Activated CD4-positive, alpha-beta memory T cell treated with anti-CD3 and anti-CD28 coated beads for 36 hours (primary cell): Measurements from ENCODE around the gene PSMG3. TPM values are rescaled to one million over a fixed set of nuclear protein-coding genes. Genes with fewer than 3 reads are reported as not detected.

ENCODE experiments used
- CTCF ChIA-PET: fragments of 350-600 bp; sonication (Branson Sonifier 250); formaldehyde crosslinking; loops from one replicate; lab custom pipeline; 2021; ENCODE audit warnings: antibody characterized with exemption, inconsistent platforms; lab: Charles Lee
- POLR2A ChIA-PET: fragments of 350-600 bp; sonication (Branson Sonifier 250); formaldehyde crosslinking; loops from one replicate; lab custom pipeline; 2021; ENCODE audit warnings: antibody characterized with exemption; lab: Charles Lee
- DNase-seq: peaks from one replicate; pipeline ENCODE4 v3.0.0-alpha.2; 2020
- H3K27ac Mint-ChIP-seq: one replicate; pipeline ENCODE4 v1.8.0; 2021; ENCODE audit warnings: mixed read lengths
- H3K27me3 Mint-ChIP-seq: one replicate; pipeline ENCODE4 v1.8.0; 2021; ENCODE audit warnings: mixed read lengths
- H3K36me3 Mint-ChIP-seq: one replicate; pipeline ENCODE4 v1.8.0; 2021; ENCODE audit warnings: mixed read lengths
- H3K4me1 Mint-ChIP-seq: one replicate; pipeline ENCODE4 v1.8.0; 2021; ENCODE audit warnings: low read depth, mixed read lengths
- H3K4me3 Mint-ChIP-seq: one replicate; pipeline ENCODE4 v1.8.0; 2021; ENCODE audit warnings: mild to moderate bottlenecking, mixed read lengths
- H3K9me3 Mint-ChIP-seq: one replicate; pipeline ENCODE4 v1.8.0; 2021; ENCODE audit warnings: mixed read lengths
- intact Hi-C: fragments of 100-400 bp; cut with micrococcal nuclease; formaldehyde crosslinking; loops from one replicate; pipeline ENCODE4 v1.15.1; 2023
- total RNA-seq, 2 experiments: library from RNA; stranded (reverse); gene quantifications; one replicate each; pipeline ENCODE4 v1.2.3, GENCODE V29; 2021

Gene PSMG3, protein sequence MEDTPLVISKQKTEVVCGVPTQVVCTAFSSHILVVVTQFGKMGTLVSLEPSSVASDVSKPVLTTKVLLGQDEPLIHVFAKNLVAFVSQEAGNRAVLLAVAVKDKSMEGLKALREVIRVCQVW
- total RNA-seq: 10 to 100 TPM; 48.1 to 55.0 TPM

DNA sequence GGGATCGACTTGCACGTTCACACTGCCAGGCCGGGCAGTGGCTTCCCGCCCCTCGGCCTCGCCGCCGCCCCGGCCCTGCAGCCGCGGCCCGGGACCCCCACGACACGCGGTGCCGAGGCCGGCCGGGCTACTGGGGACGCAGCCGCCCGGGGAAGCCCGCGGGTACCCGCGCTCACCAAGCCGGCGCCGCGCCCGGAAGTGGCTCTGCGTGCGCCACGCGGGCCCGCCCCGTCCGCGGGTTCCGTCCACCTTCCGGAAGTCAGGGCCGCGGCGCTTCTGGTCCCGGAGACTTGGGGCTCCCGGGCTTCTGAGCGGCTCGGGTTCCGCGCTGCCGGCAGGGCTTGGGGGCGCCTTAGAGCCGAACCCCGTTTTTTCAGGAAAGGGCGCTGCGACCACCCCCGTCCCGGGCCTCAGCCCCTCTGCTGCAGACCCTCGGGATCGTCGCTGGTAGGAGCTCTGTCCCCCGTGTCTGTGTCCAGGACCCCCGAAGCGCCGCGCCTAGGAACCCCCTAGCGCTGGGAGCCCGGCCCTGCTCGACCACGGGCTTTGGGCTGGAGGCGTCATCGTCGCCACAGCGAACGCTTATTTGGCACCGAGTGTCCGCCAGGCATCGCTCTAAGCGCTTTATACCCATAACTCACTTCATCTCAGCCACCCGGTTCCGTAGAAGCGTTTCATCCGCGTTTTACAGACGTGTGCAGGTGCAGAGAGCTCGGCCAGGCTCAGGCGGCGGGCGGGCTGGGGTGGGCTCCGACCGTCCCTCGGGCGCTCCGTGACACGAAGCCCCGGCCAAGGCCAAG, at the start of gene PSMG3:
Gene PSMG3 (minus strand): TSS at position 200 of the 800 bp plus-strand sequence. CDS start 693 bp downstream, outside the sequence.
- POLR2A ChIA-PET: interaction anchor here (0.6 kb wide), 1 partner anchor 1378 kb away, joined by 3 read pairs; no protein-coding TSS in a partner anchor

DNA sequence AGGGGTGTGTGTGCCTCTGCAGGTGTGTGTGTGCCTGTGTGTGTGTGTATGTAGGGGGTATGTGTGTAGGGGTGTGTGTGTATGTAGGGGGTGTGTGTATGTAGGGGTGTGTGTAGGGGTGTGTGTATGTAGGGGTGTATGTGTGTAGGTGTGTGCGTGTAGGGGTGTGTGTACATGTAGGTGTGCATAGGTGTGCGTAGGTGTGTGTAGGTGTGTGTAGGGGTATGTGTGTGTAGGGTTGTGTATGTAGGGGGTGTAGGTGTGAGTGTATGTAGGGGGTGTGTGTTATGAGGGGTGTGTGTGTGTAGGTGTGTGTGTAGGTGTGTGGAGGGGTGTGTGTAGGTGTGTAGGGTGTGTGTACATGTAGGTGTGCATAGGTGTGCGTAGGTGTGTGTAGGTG, 48.6 kb upstream of the PSMG3 start:
- Mint-ChIP-seq H3K36me3 (no peaks in the 10 kb centered on the region), H3K27me3 (no peaks in the 10 kb centered on the region), H3K4me3 (no peak overlapping the region), H3K9me3 (no peaks in the 10 kb centered on the region), H3K4me1 (no peaks in the 10 kb centered on the region), H3K27ac (no peak overlapping the region)
- ChIA-PET CTCF (no interaction called here), POLR2A (no interaction called here)
- intact Hi-C loops: no loop called here
- DNase-seq: no peak

More for the DNA sequence above, at the start of gene PSMG3:
- intact Hi-C loops: loop anchor here (2.0 to 10.0 kb wide), 3 partner anchors 37 to 355 kb away; partner anchors contain the start of gene INTS1
- Mint-ChIP-seq H3K36me3 (peaks cover 28% of the 10 kb centered on the region), H3K27ac (peak within 1 kb of the TSS; percentile 98), H3K27me3 (no peaks in the 10 kb centered on the region), H3K9me3 (no peaks in the 10 kb centered on the region), H3K4me1 (peaks cover 38% of the 10 kb centered on the region), H3K4me3 (peak within 1 kb of the TSS; percentile 91)
- CTCF ChIA-PET: interaction anchor here (1.5 kb wide), 1 partner anchor 9 kb away, joined by 7 read pairs; no protein-coding TSS in a partner anchor
- peak; percentile 92 for DNase-seq

DNA sequence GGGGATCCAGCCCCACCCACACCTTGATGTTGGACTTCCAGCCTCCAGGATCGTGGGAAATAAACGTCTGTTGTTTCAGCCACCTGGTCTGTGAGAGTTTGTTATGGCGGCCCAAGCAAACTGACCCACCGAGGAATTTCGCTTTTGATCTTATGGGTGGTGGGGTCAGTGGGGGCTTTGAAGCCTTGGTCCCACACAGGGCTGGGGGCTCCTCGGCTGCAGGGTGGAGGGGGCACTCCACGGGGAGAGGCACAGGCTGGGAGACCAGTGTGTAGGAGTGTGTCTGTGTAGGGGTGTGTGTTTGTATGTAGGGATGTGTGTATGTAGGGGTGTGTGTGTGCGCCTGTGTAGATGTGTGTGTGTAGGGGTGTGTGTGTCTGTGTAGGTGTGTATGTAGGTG, 48.1 kb upstream of the PSMG3 start:
- Mint-ChIP-seq H3K4me3 (no peak overlapping the region), H3K36me3 (no peaks in the 10 kb centered on the region), H3K27me3 (no peaks in the 10 kb centered on the region), H3K27ac (no peak overlapping the region), H3K4me1 (no peaks in the 10 kb centered on the region), H3K9me3 (no peaks in the 10 kb centered on the region)
- POLR2A ChIA-PET: no interaction called here
- DNase-seq: no peak
- intact Hi-C loops: no loop called here
- CTCF ChIA-PET: no interaction called here

DNA sequence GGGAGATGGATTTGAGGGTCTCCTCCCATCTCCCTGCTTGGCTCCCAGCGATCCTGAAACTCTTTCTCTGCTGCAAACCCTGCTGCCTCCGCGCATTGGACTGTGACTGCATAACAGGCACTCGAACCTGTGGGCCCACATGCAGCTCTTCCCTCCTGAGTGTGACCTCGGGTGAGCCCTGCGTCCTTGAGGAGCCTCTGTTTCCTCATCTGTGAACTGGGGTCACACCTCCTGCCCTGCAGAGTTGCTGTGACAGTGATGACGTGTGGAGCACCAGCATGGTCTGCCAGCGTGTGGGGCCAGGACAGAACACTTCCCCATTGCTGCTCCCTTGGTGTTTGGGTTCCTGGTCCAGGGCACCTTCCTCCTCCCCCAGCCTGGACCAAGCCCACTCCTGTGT, 46.9 kb upstream of the PSMG3 start:
- intact Hi-C loops: no loop called here
- CTCF ChIA-PET: no interaction called here
- Mint-ChIP-seq H3K9me3 (no peaks in the 10 kb centered on the region), H3K4me1 (no peaks in the 10 kb centered on the region), H3K4me3 (no peak overlapping the region), H3K27me3 (no peaks in the 10 kb centered on the region), H3K27ac (no peak overlapping the region), H3K36me3 (no peaks in the 10 kb centered on the region)
- DNase-seq: no peak
- POLR2A ChIA-PET: no interaction called here

DNA sequence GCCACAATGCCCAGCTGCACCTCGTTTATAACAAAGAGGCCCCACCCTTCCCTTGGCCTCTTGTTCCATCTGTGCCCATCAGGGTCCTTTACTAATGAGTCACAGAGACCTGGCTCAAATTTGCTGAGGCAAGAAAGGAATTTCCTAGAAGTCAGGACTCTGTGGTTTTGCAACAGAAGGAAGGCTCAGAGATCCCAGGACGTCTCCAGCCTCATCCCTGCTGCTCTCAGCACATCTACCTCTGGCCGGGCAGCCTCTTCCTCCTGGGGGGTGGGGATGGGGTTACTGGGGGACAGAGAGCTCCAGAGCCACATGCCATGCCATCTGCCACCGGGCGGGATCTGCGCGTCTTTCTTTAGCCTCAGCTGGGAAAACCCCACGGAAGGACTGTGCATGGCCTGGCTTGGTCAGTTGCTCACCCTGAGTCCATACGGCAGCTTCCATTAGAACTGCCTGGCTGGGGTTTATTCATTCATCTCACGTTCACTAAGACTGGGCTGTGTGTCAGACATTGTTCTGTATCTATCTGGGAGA, 41.9 kb upstream of the PSMG3 start:
- H3K4me1 Mint-ChIP-seq: no peaks in the 10 kb centered on the region
- POLR2A ChIA-PET: no interaction called here
- CTCF ChIA-PET: no interaction called here
- no peaks in the 10 kb centered on the region for H3K9me3 Mint-ChIP-seq
- no peak overlapping the region for H3K4me3 Mint-ChIP-seq
- peaks cover 11% of the 10 kb centered on the region for H3K27me3 Mint-ChIP-seq
- H3K36me3 Mint-ChIP-seq: no peaks in the 10 kb centered on the region
- no peak overlapping the region for H3K27ac Mint-ChIP-seq
- DNase-seq: no peak
- intact Hi-C loops: no loop called here

DNA sequence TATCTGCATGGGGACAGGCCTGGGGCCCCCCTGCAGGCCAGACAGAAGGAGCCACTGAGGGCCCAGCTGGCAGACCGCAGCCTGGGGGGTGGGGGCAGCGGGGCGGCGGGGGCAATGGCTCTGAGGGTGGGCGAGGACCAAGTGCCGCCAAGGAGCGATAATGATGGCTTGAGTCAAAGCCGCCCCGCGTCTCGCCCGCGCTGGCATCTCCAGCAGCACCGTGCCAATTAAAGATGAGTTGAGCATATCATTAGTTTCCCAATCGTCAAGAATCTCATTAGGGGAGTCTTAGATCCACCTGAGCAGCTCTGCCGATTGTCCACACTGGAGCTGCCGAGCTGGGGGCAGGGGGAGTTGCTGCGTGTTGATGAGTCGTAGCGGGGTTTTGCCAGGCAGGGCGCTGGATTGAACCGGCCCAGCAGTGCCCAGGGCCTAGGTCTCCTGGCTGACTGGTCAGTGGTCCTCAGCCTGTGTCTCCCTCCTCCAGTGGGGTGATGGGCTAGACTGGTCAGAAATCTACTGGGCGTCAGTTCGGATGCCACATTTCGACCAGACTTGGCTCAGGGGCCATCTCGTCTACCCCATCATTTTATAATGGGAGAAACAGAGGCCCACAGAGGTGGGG, 41.0 kb upstream of the PSMG3 start:
- no peaks in the 10 kb centered on the region for H3K9me3 Mint-ChIP-seq
- H3K4me1 Mint-ChIP-seq: no peaks in the 10 kb centered on the region
- no peaks in the 10 kb centered on the region for H3K36me3 Mint-ChIP-seq
- intact Hi-C loops: no loop called here
- peaks cover 11% of the 10 kb centered on the region for H3K27me3 Mint-ChIP-seq
- no peak overlapping the region for H3K27ac Mint-ChIP-seq
- ChIA-PET CTCF (no interaction called here), POLR2A (no interaction called here)
- no peak overlapping the region for H3K4me3 Mint-ChIP-seq
- no peak for DNase-seq

DNA sequence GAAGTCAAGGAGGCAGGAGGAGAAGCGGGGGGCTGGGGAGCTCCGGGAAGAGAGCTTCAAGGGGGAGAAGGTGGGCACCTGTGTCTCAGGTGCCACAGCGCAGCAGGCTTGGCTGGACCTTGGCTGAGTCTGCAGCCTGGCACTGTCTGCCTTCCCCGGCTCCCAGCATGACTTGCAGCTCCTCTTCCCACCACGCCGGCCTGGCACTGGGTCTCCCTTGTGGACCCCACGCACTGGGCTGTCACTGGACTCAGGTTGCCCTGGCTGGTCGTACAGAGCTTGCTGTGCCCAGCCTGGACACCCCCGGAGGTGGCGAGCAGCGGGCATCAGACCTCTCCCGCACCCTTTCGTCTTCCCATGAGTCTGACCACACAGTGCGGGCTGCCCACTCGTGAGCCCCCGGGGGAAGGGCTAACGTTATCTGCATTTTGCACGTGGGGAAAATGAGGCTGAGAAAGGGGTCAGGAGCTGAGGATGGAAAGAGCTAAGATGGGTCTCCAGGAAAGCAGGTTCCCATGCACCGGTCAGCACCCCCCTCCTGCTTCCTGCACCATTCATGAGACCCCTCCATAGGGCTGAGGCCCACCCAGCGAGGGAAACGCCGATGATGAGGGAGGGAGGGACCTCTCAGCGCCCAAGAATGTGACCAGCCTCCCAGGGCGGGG, 40.3 kb upstream of the PSMG3 start:
- POLR2A ChIA-PET: no interaction called here
- no peak overlapping the region for H3K4me3 Mint-ChIP-seq
- CTCF ChIA-PET: no interaction called here
- H3K4me1 Mint-ChIP-seq: no peaks in the 10 kb centered on the region
- no peaks in the 10 kb centered on the region for H3K36me3 Mint-ChIP-seq
- H3K27me3 Mint-ChIP-seq: peaks cover 16% of the 10 kb centered on the region
- DNase-seq: no peak
- no peak overlapping the region for H3K27ac Mint-ChIP-seq
- no peaks in the 10 kb centered on the region for H3K9me3 Mint-ChIP-seq
- intact Hi-C loops: no loop called here

DNA sequence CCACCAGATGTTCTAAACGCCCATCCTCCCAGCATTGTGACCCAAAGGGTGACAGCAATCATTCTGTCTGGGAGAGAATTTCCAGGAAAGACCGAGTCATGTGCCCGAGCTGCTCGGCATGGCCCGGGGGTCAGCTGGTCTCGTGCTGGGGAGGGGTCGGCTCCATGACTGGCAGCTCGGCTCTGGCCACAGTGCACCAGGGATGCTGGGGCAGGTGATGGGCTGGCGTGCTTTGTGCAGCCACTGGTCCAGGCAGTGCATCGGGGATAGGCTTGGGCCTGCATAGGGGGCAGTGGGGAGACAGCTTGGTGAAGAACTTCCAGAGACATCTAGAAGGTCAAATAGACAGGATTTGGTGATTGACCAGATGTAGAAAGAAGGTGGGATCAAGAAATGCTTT, 39.2 kb upstream of the PSMG3 start:
- ChIA-PET CTCF (no interaction called here), POLR2A (no interaction called here)
- no peak overlapping the region for H3K4me3 Mint-ChIP-seq
- H3K4me1 Mint-ChIP-seq: no peaks in the 10 kb centered on the region
- intact Hi-C loops: no loop called here
- H3K36me3 Mint-ChIP-seq: no peaks in the 10 kb centered on the region
- H3K9me3 Mint-ChIP-seq: no peaks in the 10 kb centered on the region
- peaks cover 16% of the 10 kb centered on the region for H3K27me3 Mint-ChIP-seq
- H3K27ac Mint-ChIP-seq: no peak overlapping the region
- no peak for DNase-seq

DNA sequence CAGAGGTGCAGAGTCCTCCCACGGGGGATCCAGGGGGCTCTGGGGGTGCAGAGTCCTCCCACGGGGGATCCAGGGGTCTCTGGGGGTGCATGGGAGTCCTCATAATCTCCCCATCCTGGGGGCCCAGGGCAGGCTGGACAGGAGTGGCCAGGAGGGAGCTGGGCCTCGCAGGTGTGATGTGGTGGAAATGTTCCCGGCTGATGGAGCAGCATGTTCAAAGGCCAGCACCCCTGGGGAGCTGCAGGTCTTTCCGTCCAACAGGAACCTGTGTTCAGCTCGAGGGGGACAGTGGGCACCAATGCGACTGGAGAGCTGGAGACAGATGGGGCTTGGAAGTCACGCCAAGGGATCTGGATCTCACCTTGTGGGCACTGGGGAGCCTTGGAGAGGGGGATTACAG, 38.5 kb upstream of the PSMG3 start:
- Mint-ChIP-seq H3K36me3 (no peaks in the 10 kb centered on the region), H3K27ac (no peak overlapping the region), H3K4me1 (no peaks in the 10 kb centered on the region), H3K27me3 (peaks cover 16% of the 10 kb centered on the region), H3K4me3 (no peak overlapping the region), H3K9me3 (no peaks in the 10 kb centered on the region)
- no peak for DNase-seq
- intact Hi-C loops: no loop called here
- CTCF ChIA-PET: no interaction called here
- POLR2A ChIA-PET: no interaction called here

DNA sequence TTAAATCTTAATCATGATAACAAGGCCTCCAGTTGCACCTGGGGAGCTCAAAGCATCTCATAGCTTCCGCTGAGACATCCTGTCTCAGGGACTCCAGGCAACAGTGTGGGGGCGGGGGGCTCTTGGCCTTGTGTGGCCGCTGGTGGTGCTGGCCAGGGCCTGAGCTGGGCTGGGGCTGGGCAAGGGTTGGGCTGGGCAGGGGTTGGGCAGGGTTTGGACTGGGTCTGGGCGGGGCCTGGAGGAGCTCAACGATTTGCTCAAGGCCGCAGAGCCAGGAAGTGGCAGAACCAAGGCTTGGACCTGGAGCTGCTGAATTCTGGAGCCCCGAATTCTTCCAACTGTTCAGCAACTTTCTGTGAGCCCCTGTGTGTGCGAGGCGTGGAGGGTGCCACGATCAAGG, 37.9 kb upstream of the PSMG3 start:
- DNase-seq: no peak
- POLR2A ChIA-PET: no interaction called here
- H3K36me3 Mint-ChIP-seq: no peaks in the 10 kb centered on the region
- H3K4me1 Mint-ChIP-seq: no peaks in the 10 kb centered on the region
- H3K9me3 Mint-ChIP-seq: no peaks in the 10 kb centered on the region
- CTCF ChIA-PET: no interaction called here
- peaks cover 16% of the 10 kb centered on the region for H3K27me3 Mint-ChIP-seq
- intact Hi-C loops: no loop called here
- no peak overlapping the region for H3K27ac Mint-ChIP-seq
- no peak overlapping the region for H3K4me3 Mint-ChIP-seq

DNA sequence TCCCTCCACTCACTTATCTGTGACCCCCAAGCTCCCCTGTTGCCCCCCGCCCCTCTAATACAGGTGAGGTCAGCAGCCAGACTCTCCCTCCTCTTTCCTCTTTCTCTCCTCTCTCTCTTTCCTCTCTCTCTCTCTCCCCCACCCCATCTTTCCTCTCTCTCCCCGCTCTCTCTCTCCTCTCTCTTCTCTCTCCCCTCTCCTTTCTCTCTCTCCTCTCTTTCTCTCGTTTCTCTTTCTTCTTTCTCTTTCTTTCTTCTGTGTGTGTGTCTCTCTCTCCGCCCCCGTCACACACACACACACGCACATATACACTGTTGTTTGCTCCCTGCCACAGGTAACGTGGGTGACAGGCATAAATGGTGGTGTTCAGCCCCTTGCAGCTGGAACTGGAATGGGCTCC, 37.2 kb upstream of the PSMG3 start:
- CTCF ChIA-PET: no interaction called here

DNA sequence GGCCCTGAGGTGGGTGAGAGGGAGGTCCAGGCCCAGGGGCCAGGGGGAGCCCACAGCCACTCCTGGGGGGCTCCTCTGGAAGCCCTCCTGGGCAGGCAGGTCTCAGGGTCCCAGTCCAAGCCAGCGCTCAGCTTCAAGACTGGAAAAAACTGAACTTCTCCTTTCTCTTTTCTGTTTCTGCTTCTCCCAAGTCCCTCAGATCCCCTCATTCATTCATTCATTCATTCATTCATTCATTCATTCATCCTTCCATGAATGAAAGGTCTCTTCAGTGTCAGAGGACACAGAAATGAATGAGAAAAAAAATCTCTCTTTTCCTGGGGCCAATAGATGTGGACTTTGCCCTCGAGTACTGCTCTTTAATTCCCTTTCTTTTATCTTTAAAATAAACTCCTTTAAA, 34.6 kb upstream of the PSMG3 start:
- Mint-ChIP-seq H3K4me3 (no peak overlapping the region), H3K9me3 (no peaks in the 10 kb centered on the region), H3K27ac (no peak overlapping the region), H3K36me3 (no peaks in the 10 kb centered on the region), H3K4me1 (no peaks in the 10 kb centered on the region), H3K27me3 (peaks cover 12% of the 10 kb centered on the region)
- ChIA-PET CTCF (no interaction called here), POLR2A (no interaction called here)
- DNase-seq: no peak
- intact Hi-C loops: no loop called here

More for the DNA sequence above, 37.2 kb upstream of the PSMG3 start:
- H3K4me1 Mint-ChIP-seq: no peaks in the 10 kb centered on the region
- H3K36me3 Mint-ChIP-seq: no peaks in the 10 kb centered on the region
- H3K9me3 Mint-ChIP-seq: no peaks in the 10 kb centered on the region
- POLR2A ChIA-PET: no interaction called here
- DNase-seq: no peak
- intact Hi-C loops: no loop called here
- no peak overlapping the region for H3K27ac Mint-ChIP-seq
- H3K27me3 Mint-ChIP-seq: peaks cover 16% of the 10 kb centered on the region
- no peak overlapping the region for H3K4me3 Mint-ChIP-seq
